Activated CD8-positive, alpha-beta memory T cell treated with anti-CD3 and anti-CD28 coated beads, Interleukin-2, amount 10 ng/mL, durations not matched to agents 7 days and 5 days (primary cell): Measurements from ENCODE around the gene PTPRO. TPM values are rescaled to one million over a fixed set of nuclear protein-coding genes. Genes with fewer than 3 reads are reported as not detected.

ENCODE experiments used
- ATAC-seq: fragments of 150-1000 bp; cut with Tn5 transposase; one replicate; pipeline ENCODE4 v1.10.0; 2021; ENCODE audit warnings: moderate library complexity
- CTCF ChIA-PET: fragments of 350-600 bp; sonication (Branson Sonifier 250); formaldehyde crosslinking; loops from one replicate; lab custom pipeline; 2021; ENCODE audit warnings: antibody characterized with exemption; lab: Charles Lee
- DNase-seq: peaks from one replicate; pipeline ENCODE4 v3.0.0-alpha.2; 2020
- H3K27ac Mint-ChIP-seq: one replicate; pipeline ENCODE4 v1.8.0; 2021; ENCODE audit warnings: mild to moderate bottlenecking, mixed read lengths
- H3K27me3 Mint-ChIP-seq: one replicate; pipeline ENCODE4 v1.8.0; 2021; ENCODE audit warnings: mixed read lengths
- H3K36me3 Mint-ChIP-seq: one replicate; pipeline ENCODE4 v1.8.0; 2021; ENCODE audit warnings: mild to moderate bottlenecking, mixed read lengths
- H3K4me1 Mint-ChIP-seq: one replicate; pipeline ENCODE4 v1.8.0; 2021; ENCODE audit warnings: mixed read lengths
- H3K4me3 Mint-ChIP-seq: one replicate; pipeline ENCODE4 v1.8.0; 2021; ENCODE audit warnings: mild to moderate bottlenecking, moderate library complexity, mixed read lengths
- H3K9me3 Mint-ChIP-seq: one replicate; pipeline ENCODE4 v1.8.0; 2022; ENCODE audit warnings: low read depth, mixed read lengths
- total RNA-seq, 2 experiments: library from RNA; stranded (reverse); gene quantifications; one replicate each; pipeline ENCODE4 v1.2.3, GENCODE V29; 2021

PTPRO gene
- total RNA-seq, 2 experiments from 2014 or later: 0.15 to 0.26 TPM

DNA sequence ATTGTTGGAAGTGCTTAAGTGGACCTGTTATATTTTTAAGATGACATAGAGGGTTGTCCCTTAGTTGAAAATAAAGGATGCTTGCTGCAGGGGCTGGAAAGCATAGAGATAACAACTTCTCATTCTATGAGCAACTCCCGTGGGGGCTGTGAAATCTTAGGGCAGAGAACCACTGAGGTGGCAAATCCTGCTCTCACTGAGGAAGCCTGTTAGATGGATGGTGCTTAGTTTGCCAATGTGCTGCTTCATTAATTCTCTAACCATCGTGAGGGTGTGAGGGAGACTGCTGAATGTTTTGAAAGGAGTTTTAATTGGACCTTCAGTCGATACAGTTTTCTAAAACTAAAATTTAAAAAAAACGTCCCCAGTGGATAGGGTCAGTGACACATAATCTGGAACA is 46.5 kb downstream of the PTPRO start:
- peaks cover 7% of the 10 kb centered on the region for H3K27me3 Mint-ChIP-seq
- no peaks in the 10 kb centered on the region for H3K4me1 Mint-ChIP-seq
- no peaks in the 10 kb centered on the region for H3K9me3 Mint-ChIP-seq
- ATAC-seq (no peak), DNase-seq (no peak)
- CTCF ChIA-PET: no interaction called here
- H3K4me3 Mint-ChIP-seq: no peak overlapping the region
- no peaks in the 10 kb centered on the region for H3K36me3 Mint-ChIP-seq
- H3K27ac Mint-ChIP-seq: no peak overlapping the region

DNA sequence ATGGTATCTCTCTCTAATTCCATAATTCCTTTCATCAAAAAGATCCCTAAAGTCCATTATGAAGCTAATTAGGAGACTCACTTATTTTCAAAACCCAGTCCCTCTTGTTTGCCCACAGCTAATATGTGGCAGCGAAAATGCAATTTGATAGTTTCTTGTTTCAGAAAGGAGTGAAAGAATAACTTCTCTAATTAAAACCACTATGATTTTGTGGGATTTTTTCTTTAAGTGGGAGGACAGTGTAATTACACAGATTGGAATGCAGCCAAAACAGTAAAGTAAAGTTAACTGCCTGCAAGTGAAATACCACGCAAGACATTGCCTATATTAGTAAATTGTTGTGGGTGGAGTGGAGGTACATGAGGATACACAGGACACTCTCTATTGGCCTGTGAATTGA is 50.0 kb downstream of the PTPRO start:
- H3K36me3 Mint-ChIP-seq: no peaks in the 10 kb centered on the region
- DNase-seq (no peak), ATAC-seq (no peak)
- H3K9me3 Mint-ChIP-seq: peaks cover 4% of the 10 kb centered on the region
- CTCF ChIA-PET: no interaction called here
- no peaks in the 10 kb centered on the region for H3K4me1 Mint-ChIP-seq
- peaks cover 2% of the 10 kb centered on the region for H3K27me3 Mint-ChIP-seq
- H3K27ac Mint-ChIP-seq: no peak overlapping the region
- no peak overlapping the region for H3K4me3 Mint-ChIP-seq

DNA sequence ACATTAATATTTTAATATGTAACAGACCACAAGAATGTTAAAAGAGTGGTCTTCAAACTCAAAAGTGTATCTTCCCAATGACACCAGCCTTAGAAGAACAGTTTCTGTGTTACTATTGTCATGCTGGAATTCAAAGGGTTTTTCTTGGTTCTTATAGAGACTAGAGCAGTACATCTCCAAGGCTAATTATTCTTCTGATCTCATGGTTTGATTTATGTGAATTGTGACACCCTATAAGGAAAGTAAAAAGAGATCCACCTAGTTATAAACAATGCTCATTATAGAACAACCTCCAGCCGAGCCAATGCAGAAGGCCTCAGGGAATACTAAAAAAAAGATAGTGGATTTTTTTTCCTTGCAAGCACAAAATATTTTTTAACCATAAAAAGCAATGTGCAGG is 65.5 kb downstream of the PTPRO start:
- Mint-ChIP-seq H3K9me3 (no peaks in the 10 kb centered on the region), H3K36me3 (no peaks in the 10 kb centered on the region), H3K27me3 (peaks cover 3% of the 10 kb centered on the region), H3K27ac (no peak overlapping the region), H3K4me3 (no peak overlapping the region), H3K4me1 (no peaks in the 10 kb centered on the region)
- CTCF ChIA-PET: no interaction called here
- DNase-seq (no peak), ATAC-seq (no peak)

DNA sequence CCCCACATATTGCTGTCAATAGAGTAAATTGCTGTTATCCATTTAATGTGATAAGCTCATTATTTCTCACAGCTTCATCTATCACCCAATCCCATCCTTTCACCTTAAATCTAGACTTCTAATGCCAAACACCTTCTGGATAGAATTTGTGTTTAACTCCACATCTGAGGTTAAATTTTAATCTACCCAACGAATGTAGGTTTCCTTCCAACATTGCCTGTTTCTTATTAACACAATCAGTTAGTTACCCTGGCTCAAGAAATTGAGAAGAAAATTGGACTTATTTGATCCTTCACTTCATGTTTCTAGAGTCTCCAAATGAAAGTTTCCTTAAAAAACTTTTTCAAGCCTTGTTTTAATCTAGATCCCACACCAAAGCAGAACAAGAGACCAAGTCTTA is 67.3 kb downstream of the PTPRO start:
- DNase-seq: no peak
- no peak overlapping the region for H3K27ac Mint-ChIP-seq
- peaks cover 3% of the 10 kb centered on the region for H3K27me3 Mint-ChIP-seq
- no peaks in the 10 kb centered on the region for H3K4me1 Mint-ChIP-seq
- no peaks in the 10 kb centered on the region for H3K9me3 Mint-ChIP-seq
- CTCF ChIA-PET: no interaction called here
- H3K4me3 Mint-ChIP-seq: no peak overlapping the region
- ATAC-seq: no peak
- H3K36me3 Mint-ChIP-seq: no peaks in the 10 kb centered on the region

DNA sequence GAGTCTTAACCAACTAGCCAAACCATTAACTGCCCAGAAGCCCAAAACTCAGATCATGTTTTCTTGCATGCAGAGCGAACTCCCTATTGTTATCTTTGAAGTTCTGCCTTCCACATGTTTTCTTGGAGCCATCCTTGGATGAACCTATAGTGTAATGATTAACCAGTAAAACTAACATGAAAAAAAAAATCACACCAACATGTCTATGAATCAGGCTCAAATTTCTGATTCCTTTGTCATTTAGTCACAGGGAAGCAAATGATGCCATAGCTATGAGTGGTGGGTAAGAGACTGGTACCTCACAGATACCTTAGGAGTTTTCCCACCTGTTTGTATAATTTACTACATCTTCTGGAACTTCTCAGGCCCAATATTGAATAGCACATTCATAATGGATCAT is 70.7 kb downstream of the PTPRO start:
- Mint-ChIP-seq H3K4me1 (no peaks in the 10 kb centered on the region), H3K27me3 (no peaks in the 10 kb centered on the region), H3K4me3 (no peak overlapping the region), H3K9me3 (no peaks in the 10 kb centered on the region), H3K27ac (no peak overlapping the region), H3K36me3 (no peaks in the 10 kb centered on the region)
- ATAC-seq (no peak), DNase-seq (no peak)
- CTCF ChIA-PET: no interaction called here

DNA sequence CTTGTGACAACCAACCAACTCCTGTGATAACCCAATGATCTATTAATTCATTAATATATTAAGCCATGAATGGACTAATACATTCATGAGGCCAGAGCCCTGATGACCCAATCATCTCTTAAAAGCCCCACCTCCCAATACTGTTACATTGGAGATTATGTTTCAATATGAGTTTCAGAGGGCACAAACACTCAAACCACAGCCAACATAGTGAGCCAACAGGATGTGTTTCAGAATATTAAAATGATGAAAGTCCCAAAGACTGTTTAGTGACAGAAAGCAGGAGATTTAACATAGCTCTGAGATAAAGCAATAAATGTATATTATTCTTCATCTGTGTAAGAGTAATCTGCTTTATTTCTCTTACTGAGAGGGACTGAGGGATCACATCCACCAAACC is 71.7 kb downstream of the PTPRO start:
- Mint-ChIP-seq H3K9me3 (no peaks in the 10 kb centered on the region), H3K4me3 (no peak overlapping the region), H3K4me1 (no peaks in the 10 kb centered on the region), H3K27ac (no peak overlapping the region), H3K36me3 (no peaks in the 10 kb centered on the region), H3K27me3 (no peaks in the 10 kb centered on the region)
- CTCF ChIA-PET: no interaction called here
- ATAC-seq: no peak
- DNase-seq: no peak

DNA sequence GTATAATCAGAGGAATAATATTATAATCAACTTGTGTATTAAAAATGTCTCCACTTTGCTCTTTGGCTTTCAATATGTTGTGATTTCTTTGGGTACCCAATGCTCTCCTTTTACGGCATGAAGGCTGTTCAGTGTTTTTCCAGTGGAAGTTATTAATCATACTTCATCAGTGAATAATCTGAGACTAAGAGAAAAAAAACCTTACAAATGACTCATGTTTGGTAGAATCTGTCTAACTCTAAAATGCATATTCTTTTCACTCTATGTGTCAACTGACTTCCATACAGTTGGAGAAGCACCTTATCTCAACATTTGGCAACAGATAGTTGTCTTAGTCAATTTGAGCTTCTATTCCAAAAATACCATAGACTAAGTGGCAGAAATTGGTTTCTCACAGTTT is 82.2 kb downstream of the PTPRO start:
- Mint-ChIP-seq H3K27me3 (no peaks in the 10 kb centered on the region), H3K4me3 (no peak overlapping the region), H3K9me3 (no peaks in the 10 kb centered on the region), H3K27ac (no peak overlapping the region), H3K4me1 (no peaks in the 10 kb centered on the region), H3K36me3 (no peaks in the 10 kb centered on the region)
- CTCF ChIA-PET: no interaction called here
- DNase-seq (no peak), ATAC-seq (no peak)

DNA sequence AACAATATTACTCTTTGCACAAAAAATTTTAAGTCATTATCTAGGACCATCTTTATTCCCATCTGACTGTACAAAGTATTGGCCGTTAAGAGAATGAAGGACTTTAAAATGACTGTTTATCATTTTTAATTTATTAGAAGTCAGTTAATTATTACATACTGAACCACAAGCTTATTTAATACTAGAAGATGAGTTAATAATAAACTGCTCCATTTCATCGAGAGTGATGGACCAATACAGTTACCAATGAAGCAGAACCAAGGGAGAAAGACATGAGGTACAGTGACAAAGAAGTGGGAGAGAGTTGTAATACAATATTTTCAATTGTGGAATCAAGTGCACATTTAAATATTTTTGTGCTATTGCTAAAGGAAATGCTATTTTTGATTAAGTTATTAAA is 83.3 kb downstream of the PTPRO start:
- H3K36me3 Mint-ChIP-seq: no peaks in the 10 kb centered on the region

DNA sequence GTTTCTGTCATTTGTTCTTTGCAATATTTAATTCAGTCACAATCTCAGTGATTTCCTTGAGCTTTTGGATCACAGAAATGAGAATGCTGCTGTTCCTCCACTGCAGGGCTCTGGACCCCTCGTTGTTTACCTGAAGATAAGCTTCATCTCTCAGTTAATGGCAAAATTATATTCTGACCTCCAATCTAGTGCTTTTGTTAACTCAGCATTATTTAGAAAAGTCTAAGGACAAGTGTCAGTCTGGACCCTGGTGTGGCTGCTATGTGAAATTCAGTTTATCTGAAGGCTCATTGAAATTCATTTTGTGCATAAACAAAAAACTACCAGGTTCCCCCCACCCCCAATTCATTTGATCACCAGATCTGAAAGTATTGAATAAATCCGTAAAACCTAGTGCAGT is 84.7 kb downstream of the PTPRO start:
- H3K27ac Mint-ChIP-seq: no peak overlapping the region
- H3K27me3 Mint-ChIP-seq: no peaks in the 10 kb centered on the region
- no peaks in the 10 kb centered on the region for H3K36me3 Mint-ChIP-seq
- DNase-seq: no peak
- H3K4me3 Mint-ChIP-seq: no peak overlapping the region
- H3K4me1 Mint-ChIP-seq: no peaks in the 10 kb centered on the region
- no peak for ATAC-seq
- no peaks in the 10 kb centered on the region for H3K9me3 Mint-ChIP-seq
- CTCF ChIA-PET: interaction anchor here (0.8 kb wide), 1 partner anchor 152 kb away, joined by 3 read pairs; no protein-coding TSS in a partner anchor

More for the DNA sequence above, 83.3 kb downstream of the PTPRO start:
- no peak overlapping the region for H3K4me3 Mint-ChIP-seq
- H3K27ac Mint-ChIP-seq: no peak overlapping the region
- H3K4me1 Mint-ChIP-seq: no peaks in the 10 kb centered on the region
- ATAC-seq (no peak), DNase-seq (no peak)
- H3K27me3 Mint-ChIP-seq: no peaks in the 10 kb centered on the region
- no peaks in the 10 kb centered on the region for H3K9me3 Mint-ChIP-seq
- CTCF ChIA-PET: no interaction called here

DNA sequence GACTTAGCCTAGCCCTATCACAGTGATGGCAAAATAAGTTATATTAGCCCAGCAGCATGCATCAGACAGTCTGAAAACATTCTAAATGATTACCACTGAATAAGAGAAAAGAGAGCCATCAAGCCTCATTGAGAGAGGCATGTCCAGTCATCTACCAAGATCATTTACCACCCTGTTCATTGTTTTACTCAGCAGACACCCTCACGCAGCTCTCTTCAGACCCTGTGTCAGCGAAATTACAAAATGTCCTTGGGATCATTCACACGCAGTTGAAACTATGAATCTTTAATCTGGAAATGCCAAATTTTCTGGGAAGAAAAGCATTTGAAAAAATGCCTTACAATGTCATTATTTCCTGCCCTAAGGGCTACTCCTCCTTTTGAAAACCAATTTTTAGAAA is 89.5 kb downstream of the PTPRO start:
- no peaks in the 10 kb centered on the region for H3K36me3 Mint-ChIP-seq
- peaks cover 3% of the 10 kb centered on the region for H3K27me3 Mint-ChIP-seq
- no peaks in the 10 kb centered on the region for H3K4me1 Mint-ChIP-seq
- ATAC-seq (no peak), DNase-seq (no peak)
- H3K9me3 Mint-ChIP-seq: no peaks in the 10 kb centered on the region
- H3K27ac Mint-ChIP-seq: no peak overlapping the region
- H3K4me3 Mint-ChIP-seq: no peak overlapping the region
- CTCF ChIA-PET: no interaction called here

DNA sequence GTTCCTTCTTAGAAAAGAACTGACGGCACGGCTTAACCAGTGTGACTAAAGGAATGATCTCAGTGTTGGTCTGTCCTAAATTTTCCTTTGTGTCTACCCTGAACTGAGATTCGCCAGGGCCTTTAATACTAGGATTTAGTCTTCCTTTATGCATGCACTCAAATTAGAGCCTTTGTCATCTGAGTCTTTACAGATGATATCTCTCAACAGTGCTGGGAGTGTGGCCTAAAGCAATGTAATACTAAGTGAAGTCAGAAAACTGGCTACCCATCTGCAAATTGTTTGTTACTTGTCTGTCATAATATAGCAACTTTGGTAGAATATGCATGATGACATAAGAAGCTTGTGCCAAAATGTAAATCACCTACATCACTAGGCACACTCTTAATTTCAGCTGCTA is 95.4 kb downstream of the PTPRO start:
- Mint-ChIP-seq H3K27me3 (peaks cover 3% of the 10 kb centered on the region), H3K4me1 (no peaks in the 10 kb centered on the region), H3K4me3 (no peak overlapping the region), H3K36me3 (no peaks in the 10 kb centered on the region), H3K9me3 (no peaks in the 10 kb centered on the region), H3K27ac (no peak overlapping the region)
- ATAC-seq: no peak
- CTCF ChIA-PET: interaction anchor here (0.7 kb wide), 1 partner anchor 141 kb away, joined by 3 read pairs; no protein-coding TSS in a partner anchor
- DNase-seq: no peak

DNA sequence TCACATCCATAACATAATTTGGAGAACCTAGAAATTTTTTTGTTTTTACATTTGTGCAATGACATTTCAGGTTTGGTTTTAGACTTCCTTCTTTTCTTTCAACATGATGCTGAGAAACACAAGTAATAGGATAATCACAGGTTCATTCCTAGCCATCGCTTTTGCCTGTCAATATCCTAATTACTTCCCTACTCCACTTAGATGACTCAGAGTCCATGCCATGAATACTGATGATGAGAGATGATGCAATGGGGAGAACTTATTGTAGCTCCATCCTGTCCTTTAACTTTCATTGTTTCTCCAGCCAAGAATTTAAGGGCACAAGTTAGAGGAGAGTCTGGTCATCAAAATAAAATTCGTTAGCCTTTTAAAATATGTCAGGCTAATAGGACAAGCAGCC is 101.3 kb downstream of the PTPRO start:
- CTCF ChIA-PET: no interaction called here
- H3K27ac Mint-ChIP-seq: no peak overlapping the region
- ATAC-seq (no peak), DNase-seq (no peak)
- no peaks in the 10 kb centered on the region for H3K36me3 Mint-ChIP-seq
- peaks cover 3% of the 10 kb centered on the region for H3K27me3 Mint-ChIP-seq
- no peaks in the 10 kb centered on the region for H3K4me1 Mint-ChIP-seq
- H3K4me3 Mint-ChIP-seq: no peak overlapping the region
- no peaks in the 10 kb centered on the region for H3K9me3 Mint-ChIP-seq

DNA sequence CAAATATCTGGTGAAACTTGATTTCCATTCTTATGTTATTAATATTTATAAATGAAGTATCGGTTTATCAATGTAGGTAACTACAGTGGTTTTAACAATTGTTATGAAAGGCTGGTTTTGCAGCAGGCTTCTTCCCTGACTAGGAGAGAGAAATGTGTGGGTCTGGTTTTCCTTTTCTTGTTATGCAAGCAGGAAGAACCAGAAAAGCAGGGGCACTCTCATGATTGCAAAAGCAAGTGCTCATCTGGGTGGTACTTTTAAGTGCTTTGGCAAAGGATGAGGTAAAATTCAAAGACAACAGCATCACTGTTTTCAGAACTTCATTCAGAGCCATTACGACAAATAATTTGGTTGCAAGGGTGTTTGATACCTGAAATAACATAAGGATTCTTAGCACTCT is 105.6 kb downstream of the PTPRO start:
- Mint-ChIP-seq H3K9me3 (no peaks in the 10 kb centered on the region), H3K36me3 (no peaks in the 10 kb centered on the region), H3K4me3 (no peak overlapping the region), H3K4me1 (no peaks in the 10 kb centered on the region), H3K27me3 (peaks cover 6% of the 10 kb centered on the region), H3K27ac (no peak overlapping the region)
- CTCF ChIA-PET: no interaction called here
- DNase-seq (no peak), ATAC-seq (no peak)

DNA sequence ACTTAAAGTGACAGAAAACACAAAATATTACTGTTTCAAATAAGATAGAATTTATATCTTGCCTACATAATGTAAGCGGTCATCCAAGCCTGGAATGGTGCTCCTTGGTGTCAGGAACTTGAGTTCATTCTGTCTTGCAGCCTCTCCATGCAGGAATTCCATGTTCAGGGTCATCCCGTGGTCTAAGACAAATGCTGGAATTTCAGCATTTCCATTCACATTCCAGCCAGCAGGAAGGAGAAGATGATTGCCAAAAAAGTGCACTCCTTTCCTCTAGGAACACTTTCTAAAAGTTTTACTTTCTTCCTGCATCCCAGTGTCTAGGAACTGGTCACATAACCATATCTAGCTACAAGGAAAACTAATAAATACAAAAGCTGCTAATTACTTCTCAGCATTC is 106.3 kb downstream of the PTPRO start:
- H3K4me1 Mint-ChIP-seq: no peaks in the 10 kb centered on the region
- no peak for DNase-seq
- ATAC-seq: no peak
- no peak overlapping the region for H3K27ac Mint-ChIP-seq
- CTCF ChIA-PET: interaction anchor here (0.6 kb wide), 1 partner anchor 10 kb away, joined by 4 read pairs; no protein-coding TSS in a partner anchor
- peaks cover 5% of the 10 kb centered on the region for H3K27me3 Mint-ChIP-seq
- H3K4me3 Mint-ChIP-seq: no peak overlapping the region
- no peaks in the 10 kb centered on the region for H3K9me3 Mint-ChIP-seq
- H3K36me3 Mint-ChIP-seq: no peaks in the 10 kb centered on the region

DNA sequence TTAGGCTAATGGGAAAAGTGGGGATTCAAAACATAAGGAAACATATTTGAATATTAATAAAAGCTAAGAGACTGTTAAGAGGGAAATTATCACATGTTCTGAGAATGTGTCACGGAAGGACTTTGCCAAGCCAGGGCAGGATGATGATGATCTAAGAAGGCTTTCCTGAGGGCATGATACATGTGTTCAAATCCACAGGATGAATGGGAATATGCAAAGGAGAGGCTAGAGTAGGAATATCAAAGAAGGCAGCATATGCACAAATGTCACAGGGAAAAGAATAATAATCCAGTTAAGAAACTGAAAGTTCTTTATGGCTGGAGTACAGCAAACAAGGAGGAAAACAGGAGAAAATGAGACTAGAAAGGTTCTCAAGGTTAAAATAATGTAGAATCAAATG is 107.0 kb downstream of the PTPRO start:
- no peak overlapping the region for H3K4me3 Mint-ChIP-seq
- H3K9me3 Mint-ChIP-seq: no peaks in the 10 kb centered on the region
- DNase-seq (no peak), ATAC-seq (no peak)
- H3K27ac Mint-ChIP-seq: no peak overlapping the region
- H3K36me3 Mint-ChIP-seq: no peaks in the 10 kb centered on the region
- H3K27me3 Mint-ChIP-seq: peaks cover 3% of the 10 kb centered on the region
- CTCF ChIA-PET: no interaction called here
- no peaks in the 10 kb centered on the region for H3K4me1 Mint-ChIP-seq
